Transverse colon (tissue), 4 donors: Measurements from ENCODE around the gene RASL10B.

Experiments
- POLR2AphosphoS5 ChIP-seq, 3 donors: sonication (generic); formaldehyde crosslinking; IDR thresholded peaks; one replicate each; pipeline ENCODE4 v1.6.1; 2016; ENCODE audit warnings: antibody characterized with exemption in 3 of 3
- TF ChIP-seq, protein P1 (sequence below), 5 experiments: fragments of 200-600 bp in 3 of 5; fragments of 450-650 bp in 2 of 5; sonication (generic) in 3 of 5; IDR thresholded peaks; 1 replicate in 2 of 5; 2 replicates in 3 of 5; pipeline ENCODE4 v1.5.1; 2016 to 2017; ENCODE audit warnings: antibody characterized with exemption in 5 of 5, inconsistent platforms in 3 of 5, mild to moderate bottlenecking in 2 of 5, moderate library complexity in 1 of 5

DNA sequence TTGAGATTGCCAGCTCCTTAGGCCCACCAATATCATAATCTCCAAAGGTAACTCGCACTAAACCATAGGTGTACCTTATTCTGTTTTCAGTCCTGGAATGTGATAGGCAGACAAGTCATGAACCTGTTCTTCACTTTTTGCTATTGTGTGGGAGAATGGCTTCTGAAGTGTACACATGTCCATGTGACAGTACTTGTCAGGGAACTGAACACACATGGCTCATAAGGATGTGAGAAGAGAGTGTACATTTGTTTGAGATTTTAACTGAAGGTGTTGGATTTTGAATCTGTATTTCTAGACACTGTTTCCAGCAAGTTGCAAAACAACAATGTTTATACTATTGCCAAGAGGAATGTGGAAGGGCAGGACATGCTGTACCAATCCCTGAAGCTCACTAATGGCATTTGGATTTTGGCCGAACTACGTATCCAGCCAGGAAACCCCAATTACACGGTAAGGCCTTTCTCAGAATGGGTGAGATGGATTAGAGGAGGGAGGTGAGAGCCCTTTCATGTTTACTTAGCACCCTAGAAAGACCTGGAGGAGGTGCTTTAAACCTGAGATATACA lies 14.5 kb upstream of the RASL10B start:
- TF ChIP-seq, protein P1, sequence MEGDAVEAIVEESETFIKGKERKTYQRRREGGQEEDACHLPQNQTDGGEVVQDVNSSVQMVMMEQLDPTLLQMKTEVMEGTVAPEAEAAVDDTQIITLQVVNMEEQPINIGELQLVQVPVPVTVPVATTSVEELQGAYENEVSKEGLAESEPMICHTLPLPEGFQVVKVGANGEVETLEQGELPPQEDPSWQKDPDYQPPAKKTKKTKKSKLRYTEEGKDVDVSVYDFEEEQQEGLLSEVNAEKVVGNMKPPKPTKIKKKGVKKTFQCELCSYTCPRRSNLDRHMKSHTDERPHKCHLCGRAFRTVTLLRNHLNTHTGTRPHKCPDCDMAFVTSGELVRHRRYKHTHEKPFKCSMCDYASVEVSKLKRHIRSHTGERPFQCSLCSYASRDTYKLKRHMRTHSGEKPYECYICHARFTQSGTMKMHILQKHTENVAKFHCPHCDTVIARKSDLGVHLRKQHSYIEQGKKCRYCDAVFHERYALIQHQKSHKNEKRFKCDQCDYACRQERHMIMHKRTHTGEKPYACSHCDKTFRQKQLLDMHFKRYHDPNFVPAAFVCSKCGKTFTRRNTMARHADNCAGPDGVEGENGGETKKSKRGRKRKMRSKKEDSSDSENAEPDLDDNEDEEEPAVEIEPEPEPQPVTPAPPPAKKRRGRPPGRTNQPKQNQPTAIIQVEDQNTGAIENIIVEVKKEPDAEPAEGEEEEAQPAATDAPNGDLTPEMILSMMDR (IDR thresholded peaks at IDR 0.05) = no peak
- no peak for TF ChIP-seq POLR2AphosphoS5 (IDR thresholded peaks at IDR 0.05)
